NOMO-1 treated with DMSO at 0.1 percent for 48 hours (cell line): ENCODE results near the gene PPP2R1B.
A peak's percentile ranks its signal among the peaks of the same experiment; 100 is the strongest.
"Not testable (repeated sequence)": the region's sequence is repeated elsewhere in the genome, so short reads cannot be mapped to it uniquely, and the experiment has no call there.

Source experiments
- DNase-seq: peaks from one replicate; lab custom pipeline; 2025; ENCODE audit not compliant: unreplicated experiment; lab: John Stamatoyannopoulos, UW

Gene PPP2R1B

GRCh38 chr11:111784311-111784710 is 18.1 kb upstream of the PPP2R1B start:
- DNase-seq: not testable (repeated sequence)

DNA sequence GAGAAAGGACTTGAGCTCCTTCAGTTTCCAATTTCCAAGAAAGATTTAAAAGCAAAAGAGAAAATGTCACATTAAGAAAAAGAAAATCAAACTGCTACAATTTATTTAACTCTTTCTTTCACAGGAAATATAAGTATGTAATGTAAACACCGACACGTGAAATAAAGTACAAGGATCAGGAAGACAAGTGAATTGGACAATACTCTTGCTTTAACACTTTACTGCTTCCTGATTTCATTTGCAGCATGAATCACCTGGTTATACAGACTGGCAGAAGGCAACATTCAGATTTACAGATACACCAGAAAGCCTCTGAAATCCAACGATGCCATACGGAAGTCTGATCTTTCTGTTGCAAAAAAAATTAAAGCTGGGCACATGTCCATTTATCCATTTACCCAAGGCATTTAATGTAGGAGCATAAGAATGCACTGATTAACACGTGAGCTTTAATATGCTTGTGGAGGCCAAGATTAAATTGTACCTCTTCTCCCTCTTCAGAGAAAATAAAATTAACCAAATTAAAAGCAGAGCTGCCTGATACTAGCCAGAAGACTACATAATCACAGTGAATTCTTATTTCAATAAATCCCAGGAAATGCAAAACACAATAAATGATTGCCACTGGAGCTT is 16.0 kb upstream of the PPP2R1B start:
- no peak for DNase-seq

DNA sequence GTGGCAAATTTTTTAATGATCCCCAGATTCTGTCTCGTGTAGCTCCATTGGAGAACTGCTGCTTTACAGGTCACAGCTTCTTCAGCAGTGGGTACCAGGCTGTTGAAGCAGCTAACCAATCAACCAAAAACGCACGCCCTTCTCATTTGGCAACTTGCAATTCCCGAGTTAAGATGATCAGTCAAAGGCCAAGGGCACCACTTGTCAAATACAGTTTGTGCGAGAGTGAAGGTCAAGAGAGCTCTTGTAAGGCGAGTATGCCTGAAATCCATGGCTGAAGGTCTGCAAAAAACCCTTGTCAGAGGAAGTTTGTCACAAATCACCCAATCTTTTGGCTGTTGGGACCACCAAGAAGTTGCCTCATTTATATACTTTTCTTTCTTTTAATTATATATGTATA is 12.9 kb upstream of the PPP2R1B start:
- DNase-seq: no peak

GRCh38 chr11:111778047-111778558 is 11.9 kb upstream of the PPP2R1B start:
- DNase-seq: no peak

- peak; percentile 55 for DNase-seq
Measured at GRCh38 chr11:111777094-111778046, 11.2 kb upstream of the PPP2R1B start.

GRCh38 chr11:111776398-111777093 is 10.4 kb upstream of the PPP2R1B start:
- DNase-seq: no peak

DNA sequence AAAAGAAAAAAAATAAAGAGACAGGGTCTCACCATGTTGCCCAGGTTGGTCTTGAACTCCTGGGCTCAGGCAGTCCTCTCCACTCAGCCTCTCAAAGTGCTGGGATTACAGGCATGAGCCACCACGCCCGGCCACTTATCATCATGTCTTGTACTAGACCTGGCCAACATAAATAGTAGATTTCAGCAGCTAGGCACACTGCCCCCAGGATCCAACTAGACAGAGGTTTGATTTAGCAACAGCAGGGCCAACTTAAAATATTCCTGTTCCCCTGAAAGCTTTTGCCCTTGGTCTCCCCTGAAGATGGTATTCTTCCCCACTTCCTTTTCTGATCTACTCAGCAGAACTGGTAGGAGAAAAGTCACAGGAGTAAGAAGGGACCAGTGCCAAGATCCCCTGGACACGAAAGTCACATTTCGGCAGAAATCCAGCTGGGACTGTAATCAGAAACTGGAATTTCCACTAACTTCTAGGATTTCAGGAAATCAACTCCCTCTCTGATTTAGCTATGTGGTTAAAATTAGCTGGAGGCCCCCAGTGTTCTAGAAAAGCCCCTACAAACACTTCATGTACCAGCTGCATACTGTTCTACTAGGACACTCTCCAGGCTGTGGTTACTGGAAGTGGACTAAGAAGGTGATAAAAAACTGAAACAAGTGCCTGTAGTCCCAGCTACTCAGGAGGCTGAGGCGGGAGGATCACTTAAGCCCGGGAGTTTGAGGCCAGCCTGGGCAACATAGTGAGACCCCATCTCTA is 8.9 kb upstream of the PPP2R1B start:
- no peak for DNase-seq

DNA sequence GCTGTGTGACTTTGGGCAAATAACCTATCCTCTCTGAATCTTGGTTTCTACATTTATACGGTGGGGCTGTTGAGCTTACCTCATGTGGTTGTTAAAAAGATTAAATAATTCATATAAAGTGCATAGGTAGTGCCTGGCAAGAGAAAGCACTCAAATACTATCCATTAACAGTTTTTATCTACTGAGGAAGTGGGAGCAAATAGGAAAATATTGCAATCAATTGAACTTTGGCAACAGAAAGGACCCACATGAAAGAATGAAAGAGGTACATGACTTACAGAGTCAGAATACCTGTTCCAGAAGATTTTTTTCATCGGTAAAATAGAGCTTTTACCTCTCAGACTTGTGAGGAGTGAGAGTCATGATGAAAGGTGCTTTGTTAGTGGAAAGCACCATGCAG is 6.3 kb upstream of the PPP2R1B start:
- no peak for DNase-seq

- DNase-seq: not testable (repeated sequence)
Measured at GRCh38 chr11:111771205-111771604, 5.0 kb upstream of the PPP2R1B start.

- no peak for DNase-seq
Measured at GRCh38 chr11:111770581-111771134, 4.5 kb upstream of the PPP2R1B start.

DNA sequence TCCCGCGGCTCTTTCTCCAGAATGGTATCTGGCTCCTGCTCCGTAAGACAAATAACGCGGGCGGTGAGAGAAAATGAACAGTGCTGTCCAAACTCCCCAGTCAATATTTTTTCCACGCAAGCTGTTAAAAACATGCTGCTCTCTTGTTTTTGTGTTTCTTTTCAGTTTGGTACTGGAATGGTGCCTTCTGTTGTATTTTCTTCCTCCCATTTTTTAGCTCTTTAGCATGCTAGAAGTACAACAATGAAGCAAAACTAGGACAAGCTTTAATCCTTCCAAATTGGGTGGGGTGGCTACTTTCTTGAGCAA is 599 bp upstream of the PPP2R1B start:
- DNase-seq: no peak

- DNase-seq: no peak
Measured at GRCh38 chr11:111765320-111765983, 737 bp downstream of the PPP2R1B start.

GRCh38 chr11:111764621-111765020 is 1.6 kb downstream of the PPP2R1B start:
- no peak for DNase-seq

DNA sequence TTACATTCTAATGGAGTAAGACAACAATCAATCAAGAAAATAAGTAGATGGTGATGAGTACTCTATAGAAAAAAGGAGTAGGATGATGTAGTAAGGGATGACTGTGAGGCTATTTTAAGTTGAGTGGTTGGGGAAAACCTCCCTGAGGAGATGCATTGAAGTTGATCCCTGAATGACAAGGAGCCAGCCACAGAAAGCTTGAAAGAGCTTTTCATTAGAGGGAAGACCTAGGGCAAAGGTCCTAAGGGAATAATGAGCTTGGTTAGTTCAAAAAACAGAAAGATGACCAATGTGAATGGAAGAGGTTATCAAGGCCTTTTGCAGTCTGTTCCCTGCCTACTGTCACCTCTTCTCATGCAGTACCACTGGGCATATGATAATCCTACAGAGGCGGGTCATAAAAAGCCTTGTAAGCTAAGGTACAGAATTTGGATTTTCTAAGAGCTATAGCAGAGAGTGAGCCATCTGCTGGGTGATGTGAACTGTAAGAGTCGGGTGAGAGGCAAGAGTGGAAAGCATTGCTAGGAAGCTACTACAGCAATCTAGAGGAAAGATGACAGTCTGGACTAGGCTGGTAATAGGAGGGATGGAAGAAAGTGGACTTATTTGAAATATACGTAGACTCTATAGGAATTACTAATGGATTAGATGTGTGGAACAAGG is 3.1 kb downstream of the PPP2R1B start:
- no peak for DNase-seq

- no peak for DNase-seq
Measured at GRCh38 chr11:111762526-111762925, 3.7 kb downstream of the PPP2R1B start.

DNA sequence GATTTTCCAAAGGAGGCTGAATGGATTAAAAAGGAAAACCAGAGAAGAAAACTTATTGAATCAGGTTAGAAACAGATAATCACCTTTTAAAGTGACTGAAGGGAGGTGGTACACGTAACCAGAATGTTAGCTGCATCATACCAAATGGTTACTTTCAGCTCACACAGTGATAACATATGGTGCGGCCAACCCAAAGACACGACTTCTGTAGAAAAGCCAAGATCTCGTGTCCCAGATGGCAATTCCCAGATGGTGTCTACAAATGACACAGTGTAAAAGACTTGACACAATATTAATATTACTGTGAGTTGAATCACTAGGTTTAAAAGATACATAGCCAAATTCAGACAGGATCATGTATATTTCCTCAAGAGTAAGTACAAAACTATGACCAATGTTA is 5.2 kb downstream of the PPP2R1B start:
- DNase-seq: no peak

DNA sequence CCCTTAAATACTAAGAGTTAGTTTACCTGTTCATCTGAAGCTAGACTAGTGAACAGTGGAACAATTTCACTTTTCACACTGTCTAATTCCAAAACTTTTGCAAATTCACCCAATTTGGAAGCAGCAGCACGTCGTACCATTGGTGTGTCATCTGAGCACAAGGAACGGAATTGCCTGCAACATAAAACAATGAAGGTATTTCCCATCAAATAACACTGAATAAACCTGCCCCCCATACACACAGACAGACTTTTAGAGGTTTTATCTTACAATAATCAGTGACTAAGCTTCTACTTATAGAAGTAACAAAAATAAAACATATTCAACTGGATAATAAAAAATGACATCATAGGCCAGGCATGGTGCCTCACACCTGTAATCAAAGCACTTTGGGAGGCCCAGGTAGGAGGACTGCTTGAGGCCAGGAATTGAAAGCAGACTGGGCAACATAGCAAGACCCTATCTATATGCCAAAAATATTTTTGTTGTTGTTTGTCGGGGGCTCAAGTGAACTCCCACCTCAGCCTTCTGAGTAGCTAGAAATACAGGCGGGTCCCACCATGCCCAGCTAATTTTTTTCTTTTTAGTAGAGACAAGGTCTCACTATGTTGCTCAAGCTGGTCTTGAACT is 6.3 kb downstream of the PPP2R1B start:
- no peak for DNase-seq

GRCh38 chr11:111759376-111759775 is 6.8 kb downstream of the PPP2R1B start:
- no peak for DNase-seq

DNA sequence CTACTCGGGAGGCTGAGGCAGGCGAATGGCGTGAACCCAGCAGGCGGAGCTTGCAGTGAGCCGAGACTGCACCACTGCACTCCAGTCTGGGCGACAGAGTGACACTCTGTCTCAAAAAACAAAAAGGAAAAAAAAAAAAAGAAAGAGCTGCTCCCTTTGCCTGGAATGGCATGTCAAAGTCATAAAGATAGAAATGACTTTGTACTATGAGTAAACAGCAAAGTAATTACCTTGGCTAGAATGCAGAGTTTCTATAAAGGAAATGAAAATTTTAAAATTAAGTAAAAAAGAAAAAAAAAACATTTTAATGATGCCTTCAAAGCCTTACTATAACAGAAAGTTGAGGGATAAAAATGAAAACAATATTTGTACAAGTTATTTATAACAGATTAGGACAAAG is 10.1 kb downstream of the PPP2R1B start:
- DNase-seq: no peak
